ENCODE data around the gene ZFR.
"Not testable (repeated sequence)": the region's sequence is repeated elsewhere in the genome, so short reads cannot be mapped to it uniquely, and the experiment has no call there.

ZFR gene

DNA sequence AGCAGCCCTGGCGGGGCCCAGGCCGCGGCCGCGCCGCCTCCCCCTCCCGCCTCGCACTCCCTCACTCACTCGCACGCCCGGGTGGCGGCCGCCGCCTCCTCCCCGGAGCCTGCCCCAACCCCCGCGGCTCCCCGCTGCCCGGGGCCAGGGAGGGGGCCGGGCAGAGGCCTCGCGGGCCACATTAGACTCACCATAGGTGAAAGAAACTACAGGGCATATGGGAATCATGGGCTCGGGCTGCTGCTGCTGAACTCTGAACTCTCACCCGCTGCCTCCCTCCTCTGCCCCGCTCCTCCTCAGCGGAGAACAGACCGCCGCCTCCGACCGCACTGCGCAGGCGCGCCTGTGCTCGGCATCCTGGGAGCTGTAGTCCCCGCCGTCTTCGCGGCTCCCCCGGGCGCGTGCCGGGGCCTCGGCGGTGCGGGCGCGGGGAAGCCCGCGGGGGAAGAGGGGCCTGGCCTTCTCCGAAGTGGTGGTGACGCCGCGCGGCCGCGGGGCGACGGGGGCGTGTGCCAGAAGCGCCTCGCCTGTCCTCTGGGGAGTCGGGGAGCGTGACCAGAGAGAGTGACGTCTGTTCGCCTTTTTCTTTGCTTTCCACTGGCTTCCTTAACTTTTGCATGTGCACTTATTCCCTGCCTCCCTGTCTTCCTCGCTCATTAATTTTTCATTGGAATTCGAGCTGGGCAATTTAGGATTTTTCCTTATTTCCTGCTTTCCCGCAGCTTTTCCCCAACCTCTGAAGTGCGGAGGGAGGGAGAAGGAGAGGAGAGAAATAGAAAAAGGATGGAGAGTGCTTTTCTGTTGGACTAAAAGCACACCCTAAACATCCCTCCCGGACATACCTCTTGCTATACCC, at the start of gene ZFR:
ZFR (minus strand) TSS at position 310 of the 856 bp plus-strand sequence; CDS start at position 228, 82 bp downstream.
- DNase-seq (ENCODE audit: low spot score): peak; percentile 98

DNA sequence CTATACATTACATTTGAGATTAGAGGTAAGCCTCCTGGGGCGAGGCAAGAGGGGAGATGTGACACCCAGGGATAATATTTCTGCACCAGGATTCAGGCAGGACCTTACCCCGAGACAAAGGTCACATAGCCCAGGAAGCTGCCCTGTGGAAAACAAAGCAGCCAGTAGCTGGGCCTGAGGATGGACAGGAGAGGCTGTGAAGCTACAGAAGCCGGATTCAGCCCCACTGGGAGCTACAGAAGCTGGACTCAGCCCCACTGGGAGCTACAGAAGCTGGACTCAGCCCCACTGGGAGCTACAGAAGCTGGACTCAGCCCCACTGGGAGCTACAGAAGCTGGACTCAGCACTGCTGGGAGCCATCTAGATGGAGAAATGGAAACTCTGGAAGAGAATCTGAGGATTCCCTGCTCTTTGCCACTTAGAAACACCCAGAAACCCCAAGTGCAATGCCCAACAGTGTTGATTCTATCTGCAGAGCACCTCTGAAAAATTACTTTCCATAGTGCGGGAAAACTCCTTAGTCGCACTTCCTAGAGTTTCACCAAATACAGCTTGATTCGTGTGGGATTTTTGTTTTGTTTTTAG, 46.5 kb upstream of the ZFR start:
- DNase-seq (ENCODE audit: low spot score): no peak

- DNase-seq (ENCODE audit: low spot score): peak; percentile 75
These were observed 45.4 kb upstream of the ZFR start for GRCh38 chr5:32489791-32490562.

DNA sequence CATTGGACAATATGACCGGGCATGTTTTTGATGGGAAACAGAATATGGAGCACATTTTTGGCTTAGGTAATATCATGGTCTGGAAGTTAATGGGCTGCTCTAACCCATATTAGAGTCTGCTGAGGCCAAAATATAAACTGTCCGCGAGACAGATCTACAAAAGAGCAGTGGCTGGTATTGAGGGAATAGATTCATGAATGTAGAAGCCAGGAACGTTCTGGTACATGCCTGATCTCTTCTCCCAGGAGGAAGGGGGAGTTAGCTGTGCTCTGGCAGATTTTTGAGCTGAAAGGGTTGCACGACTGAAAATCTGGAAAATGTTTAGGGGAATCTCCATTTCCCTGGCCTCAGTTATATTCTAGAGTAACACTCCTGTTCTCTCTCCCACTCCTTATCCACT, 42.9 kb upstream of the ZFR start:
- no peak for DNase-seq (ENCODE audit: low spot score)

DNA sequence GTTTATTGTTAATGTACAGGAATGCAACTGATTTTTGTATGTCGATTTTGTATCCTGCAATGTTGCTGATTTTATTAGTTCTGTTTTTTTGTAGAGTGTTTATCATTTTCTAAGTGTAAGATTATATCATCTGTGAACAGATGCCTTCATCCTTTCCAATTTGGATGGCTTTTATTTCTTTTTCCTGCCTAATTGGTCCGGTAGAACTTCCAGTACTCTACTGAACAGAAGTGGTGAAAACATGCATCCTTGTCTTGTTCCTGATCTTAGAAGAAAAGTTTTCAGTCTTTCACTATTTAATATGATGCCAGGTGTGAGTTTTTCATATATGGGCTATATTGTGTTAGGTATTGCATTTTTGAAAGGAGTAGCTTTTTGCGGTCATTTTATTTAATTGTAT, 42.5 kb upstream of the ZFR start:
- no peak for DNase-seq (ENCODE audit: low spot score)

GRCh38 chr5:32482193-32482592, 37.7 kb upstream of the ZFR start:
- no peak for DNase-seq (ENCODE audit: low spot score)

GRCh38 chr5:32479096-32479495, 34.6 kb upstream of the ZFR start:
- DNase-seq (ENCODE audit: low spot score): no peak

- peak; percentile 44 for DNase-seq (ENCODE audit: low spot score)
These were observed 32.4 kb upstream of the ZFR start for GRCh38 chr5:32476891-32477290.

- no peak for DNase-seq (ENCODE audit: low spot score)
These were observed 31.0 kb upstream of the ZFR start for GRCh38 chr5:32475334-32476097.

GRCh38 chr5:32474209-32474854, 29.8 kb upstream of the ZFR start:
- no peak for DNase-seq (ENCODE audit: low spot score)

DNA sequence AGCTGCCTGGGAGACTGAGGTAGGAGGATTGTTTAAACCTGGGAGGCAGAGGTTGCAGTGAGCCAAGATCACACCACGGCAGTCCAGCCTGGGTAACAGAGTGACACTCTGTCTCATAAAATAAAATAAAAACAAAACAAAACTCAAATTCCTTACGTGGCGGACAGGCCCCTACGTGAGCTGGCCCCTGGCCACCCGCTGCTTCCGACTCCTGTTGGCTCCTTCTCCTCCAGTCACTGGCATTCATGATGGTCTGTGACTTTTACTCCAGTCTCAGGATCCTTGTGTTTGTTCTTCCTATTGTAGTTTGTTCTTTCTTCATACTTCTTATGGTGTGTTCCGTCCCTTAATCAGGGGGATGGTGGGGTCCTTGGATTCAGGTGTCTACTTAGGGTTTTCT, 28.5 kb upstream of the ZFR start:
- DNase-seq (ENCODE audit: low spot score): no peak

GRCh38 chr5:32471784-32472183, 27.2 kb upstream of the ZFR start:
- no peak for DNase-seq (ENCODE audit: low spot score)

- DNase-seq (ENCODE audit: low spot score): no peak
These were observed 20.5 kb upstream of the ZFR start for GRCh38 chr5:32465076-32465475.

- no peak for DNase-seq (ENCODE audit: low spot score)
These were observed 18.1 kb upstream of the ZFR start for GRCh38 chr5:32462618-32463017.

DNA sequence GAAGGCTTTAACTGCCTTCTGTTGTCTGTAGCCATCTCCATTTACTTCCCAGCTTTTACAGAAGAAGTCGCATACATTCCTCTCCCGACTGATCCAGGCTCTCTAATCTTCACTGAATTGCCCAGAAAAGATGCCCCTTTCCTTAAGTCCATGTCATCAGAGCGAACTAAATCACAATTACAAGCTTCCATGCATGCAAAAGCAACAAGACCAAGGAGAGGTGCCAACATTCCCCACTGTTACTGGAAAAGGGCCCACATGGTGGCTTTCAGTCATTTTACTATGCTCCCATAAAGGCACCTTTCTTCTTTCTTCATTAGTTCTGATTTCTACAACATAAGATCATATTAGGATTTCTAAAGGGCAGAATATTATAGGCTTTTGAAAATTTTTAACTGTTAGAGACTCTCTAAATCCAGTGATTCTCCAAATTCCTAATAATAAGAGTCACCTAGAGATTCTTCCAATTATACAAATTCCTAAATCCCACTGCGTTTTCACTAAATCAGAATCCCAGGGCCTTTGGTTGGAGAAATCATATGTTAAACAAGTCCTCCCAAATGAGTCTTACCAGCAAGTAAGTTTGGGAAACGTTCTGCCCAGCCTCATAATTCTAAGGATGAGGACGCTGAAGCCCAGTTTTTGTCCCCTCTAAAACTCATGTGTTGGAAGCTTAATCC, 17.0 kb upstream of the ZFR start:
- DNase-seq (ENCODE audit: low spot score): no peak

- DNase-seq (ENCODE audit: low spot score): no peak
These were observed 16.2 kb upstream of the ZFR start for GRCh38 chr5:32460702-32461101.

DNA sequence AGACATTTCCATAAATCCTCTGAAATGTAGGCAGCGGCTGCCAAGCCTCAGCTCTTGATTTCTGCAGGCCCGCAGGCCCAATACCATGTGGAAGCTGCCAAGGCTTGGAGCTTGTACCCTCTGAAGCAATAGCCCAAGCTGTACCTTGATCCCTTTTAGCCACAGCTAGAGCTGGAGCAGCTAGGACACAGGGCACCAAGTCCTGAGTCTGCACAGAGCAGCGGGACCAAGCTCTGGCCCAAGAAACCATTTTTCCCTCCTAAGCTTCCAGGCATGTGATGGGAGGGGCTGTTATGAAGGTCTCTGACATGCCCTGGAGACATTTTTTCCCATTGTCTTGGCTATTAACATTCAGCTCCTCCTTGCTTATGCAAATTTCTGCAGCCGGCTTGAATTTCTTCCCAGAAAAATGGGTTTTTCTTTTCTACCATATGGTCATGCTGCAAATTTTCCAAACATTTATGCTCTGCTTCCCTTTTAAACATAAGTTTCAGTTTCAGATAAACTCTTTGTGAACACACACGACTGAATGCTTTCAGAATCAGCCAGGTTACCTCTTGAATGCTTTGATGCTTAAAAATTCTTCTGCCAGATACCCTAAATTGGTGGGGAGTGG, 14.4 kb upstream of the ZFR start:
- no peak for DNase-seq (ENCODE audit: low spot score)

DNA sequence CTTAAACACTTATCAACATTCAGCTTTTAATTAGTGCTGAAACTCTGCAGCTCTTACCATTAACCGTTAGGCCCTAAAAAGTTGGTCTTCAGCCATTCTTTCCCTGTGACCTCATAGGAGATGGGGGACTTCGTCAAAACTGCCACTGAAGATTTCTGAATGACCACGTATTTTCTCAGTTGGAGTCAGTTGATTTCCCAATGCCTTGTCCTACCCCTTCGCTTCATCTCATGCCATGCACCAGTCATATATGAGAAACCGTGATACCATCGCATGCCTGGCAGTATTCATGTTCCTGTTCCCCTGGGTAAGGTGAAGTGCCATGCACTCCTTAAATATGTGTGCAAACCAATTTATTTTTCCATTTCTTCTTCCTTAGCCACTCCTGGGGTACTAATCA, 10.8 kb upstream of the ZFR start:
- DNase-seq (ENCODE audit: low spot score): no peak

- no peak for DNase-seq (ENCODE audit: low spot score)
These were observed 10.3 kb upstream of the ZFR start for GRCh38 chr5:32454821-32455220.

- DNase-seq (ENCODE audit: low spot score): no peak
These were observed 9.4 kb upstream of the ZFR start for GRCh38 chr5:32453916-32454315.

GRCh38 chr5:32452316-32452715, 7.8 kb upstream of the ZFR start:
- not testable (repeated sequence) for DNase-seq (ENCODE audit: low spot score)

Data from D341Med (cell line).